NCI-H510A (cell line): ENCODE data around the gene CYP2U1.

Experiments
- DNase-seq: peaks from one replicate; lab custom pipeline; 2025; lab: John Stamatoyannopoulos, UW

CYP2U1 gene

DNA sequence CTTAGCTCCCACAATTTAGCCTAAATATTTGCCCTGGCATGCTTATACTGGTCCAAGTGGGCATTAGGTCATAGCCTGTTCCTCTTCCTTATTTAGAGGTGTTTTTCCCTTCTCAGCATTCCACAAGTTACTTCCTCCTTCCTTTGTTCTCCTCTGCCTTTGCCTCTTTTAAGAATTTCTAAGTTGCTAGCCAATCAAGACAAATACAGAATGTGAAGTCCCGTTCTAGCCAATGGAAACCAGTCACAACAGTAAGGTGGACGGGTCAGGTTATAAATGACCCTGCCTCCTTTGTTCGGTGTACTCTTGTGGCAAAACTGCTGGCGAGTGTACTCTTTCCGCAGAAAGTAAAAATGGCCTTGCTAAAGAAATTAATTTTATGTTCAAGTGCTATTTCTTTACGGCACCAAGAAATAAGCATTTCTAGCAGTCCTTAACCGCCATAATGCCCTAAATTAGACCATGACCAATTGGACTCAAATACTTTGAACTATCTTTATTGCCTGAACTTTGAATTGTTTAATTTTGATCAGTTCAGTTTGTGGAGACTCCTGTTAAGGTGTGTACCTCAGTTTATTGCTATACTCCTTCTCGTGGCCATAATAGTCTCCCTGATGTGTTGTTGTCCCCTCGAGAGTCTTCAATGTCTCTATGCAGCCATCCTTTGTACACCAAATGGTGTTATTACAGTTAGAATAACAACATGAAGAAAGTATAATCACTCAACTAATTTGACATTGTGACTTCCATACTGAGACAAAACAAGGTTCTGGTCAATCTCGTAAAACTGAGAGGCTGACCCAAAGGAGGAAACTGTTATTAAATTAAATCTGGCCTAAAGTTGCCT is 56.8 kb downstream of the CYP2U1 start:
- no peak for DNase-seq

DNA sequence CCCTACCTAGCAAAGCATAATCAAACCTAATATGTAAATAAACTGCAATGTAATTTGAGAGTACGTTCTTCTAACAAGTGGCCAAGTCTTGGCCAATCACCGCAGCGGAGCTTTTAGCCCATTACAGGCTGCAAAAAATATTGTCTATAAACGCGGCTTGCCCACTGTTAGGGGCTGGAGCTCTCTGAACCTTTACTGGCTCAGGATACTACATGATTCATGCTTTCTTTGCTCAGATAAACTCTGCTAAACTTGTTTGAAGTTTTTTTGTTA is 57.4 kb downstream of the CYP2U1 start:
- DNase-seq, result no peak

DNA sequence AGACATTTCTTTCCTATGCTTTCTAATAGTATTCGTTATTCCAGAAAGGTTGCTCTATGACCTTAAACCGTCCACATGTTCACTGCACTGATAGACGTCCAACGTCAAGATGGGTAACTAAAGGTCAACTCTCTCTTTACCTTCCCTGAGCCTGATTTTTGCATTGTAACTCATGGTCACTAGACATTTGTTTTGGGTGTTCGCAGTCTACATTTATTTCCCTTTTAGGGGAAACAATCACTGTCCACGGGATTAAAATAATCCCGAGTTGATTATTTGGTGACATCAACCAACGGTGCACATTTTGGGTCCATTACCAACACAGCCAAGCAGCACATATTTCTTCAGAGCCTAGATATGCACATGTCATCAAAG is 57.8 kb downstream of the CYP2U1 start:
- no peak for DNase-seq

DNA sequence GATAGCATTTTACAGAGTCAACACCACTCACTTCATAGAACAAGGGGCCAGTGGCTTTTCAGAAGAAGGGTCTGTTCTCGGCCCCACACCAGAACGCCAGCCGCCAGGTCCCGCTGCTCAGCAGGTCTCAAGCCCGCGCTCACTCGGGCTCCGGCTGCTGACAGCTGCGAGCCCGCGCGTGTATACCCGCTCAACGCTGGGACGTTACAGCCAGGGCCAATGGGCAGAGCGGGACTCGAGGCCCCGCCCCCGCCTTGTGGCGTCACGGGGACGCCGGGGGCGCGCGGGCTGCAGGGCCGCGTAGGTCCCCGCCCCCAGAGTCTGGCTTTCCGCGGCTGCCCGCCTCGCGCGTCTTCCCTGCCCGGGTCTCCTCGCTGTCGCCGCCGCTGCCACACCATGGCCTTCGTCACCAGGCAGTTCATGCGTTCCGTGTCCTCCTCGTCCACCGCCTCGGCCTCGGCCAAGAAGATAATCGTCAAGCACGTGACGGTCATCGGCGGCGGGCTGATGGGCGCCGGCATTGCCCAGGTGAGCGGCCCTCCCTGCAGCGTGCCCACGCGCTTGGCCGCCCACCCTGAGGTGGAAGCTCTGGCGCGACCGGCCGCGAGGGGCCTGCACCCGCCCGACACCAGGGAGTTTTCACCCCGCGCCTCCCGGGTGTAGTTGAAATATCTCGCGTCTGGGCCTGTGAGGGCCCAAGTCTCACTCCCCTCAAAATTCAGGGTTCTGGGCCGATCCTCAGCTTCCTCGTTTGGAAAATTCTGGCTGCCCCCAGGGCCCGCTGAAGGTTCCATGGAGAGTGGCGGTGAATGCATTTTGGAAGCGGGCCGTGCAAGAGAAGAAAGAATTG is 58.4 kb downstream of the CYP2U1 start, which contains the start of gene HADH:
Gene HADH, plus strand, starts transcription at position 353 of the 850 bp plus-strand sequence. Its CDS starts 44 bp downstream, at position 397.
- DNase-seq, result peak; percentile 70

DNA sequence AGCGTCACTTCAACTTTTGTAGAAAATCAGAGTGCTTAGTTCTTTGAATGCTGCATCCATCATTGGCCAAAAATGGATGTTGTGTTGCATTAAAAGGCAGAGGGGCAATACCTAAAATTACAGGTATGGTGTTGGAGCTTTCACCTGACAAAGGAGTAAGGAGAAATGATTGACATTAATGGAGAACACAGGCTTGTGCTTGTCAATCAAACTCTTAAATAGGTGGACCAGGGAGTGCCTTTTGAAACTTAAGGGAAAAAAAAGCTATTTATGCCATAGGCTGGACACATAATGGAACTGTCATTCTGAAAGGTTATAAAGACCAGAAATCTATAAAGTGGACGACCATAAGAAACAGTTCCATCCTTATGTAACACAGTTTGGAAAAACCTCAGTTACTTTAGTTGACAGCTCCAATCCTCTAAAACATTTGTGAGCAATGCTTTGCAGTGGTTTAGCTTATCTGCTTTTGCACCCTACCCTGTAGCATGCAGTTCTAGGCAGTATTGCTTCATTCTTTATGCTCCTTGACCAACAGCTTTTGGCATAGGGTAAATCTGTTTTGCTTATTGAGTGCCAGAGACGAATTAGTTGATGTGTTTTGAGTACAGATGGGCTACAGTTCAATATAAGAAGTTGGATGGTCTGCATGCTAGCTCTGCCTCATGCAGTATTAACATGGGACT is 60.7 kb downstream of the CYP2U1 start:
- DNase-seq, result no peak

DNA sequence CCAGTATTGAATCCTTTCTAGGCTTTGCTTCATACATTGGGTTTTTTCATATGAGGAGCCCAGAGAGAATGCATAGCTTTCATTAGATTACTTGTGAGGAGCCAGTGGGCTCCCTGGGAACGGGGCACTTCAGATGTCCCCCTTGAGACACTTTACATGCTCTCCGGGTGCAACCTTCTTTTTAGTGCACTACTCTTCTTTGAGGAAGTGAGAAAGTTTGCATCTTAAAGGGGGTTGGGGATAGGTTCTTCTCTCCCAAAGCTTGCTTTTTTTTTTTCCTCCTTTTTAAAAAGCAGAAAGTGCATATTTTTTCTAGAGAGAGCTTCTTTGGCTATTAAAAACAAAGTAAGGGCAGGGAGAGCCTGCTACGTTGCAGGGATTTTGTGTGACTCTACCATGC is 62.6 kb downstream of the CYP2U1 start:
- no peak for DNase-seq

DNA sequence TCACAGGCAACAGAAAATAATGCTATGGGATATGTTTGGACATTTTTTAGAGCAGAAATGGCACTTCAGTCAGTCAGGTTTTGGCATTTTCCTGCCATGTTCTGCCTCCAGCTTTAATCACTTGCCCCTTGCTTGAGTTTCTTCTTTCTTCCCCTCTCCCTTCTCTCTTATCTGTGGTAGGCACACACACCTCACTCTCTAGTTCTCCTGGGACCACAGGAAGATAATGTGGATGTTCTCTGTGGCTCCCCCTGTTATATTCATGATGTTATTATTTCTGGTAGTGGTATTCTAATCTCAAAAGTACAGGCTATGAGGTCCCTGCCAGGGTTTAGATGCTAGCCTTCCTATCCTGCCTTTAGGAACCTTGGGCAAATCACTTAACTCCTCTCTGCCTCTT is 63.5 kb downstream of the CYP2U1 start:
- DNase-seq, result no peak

DNA sequence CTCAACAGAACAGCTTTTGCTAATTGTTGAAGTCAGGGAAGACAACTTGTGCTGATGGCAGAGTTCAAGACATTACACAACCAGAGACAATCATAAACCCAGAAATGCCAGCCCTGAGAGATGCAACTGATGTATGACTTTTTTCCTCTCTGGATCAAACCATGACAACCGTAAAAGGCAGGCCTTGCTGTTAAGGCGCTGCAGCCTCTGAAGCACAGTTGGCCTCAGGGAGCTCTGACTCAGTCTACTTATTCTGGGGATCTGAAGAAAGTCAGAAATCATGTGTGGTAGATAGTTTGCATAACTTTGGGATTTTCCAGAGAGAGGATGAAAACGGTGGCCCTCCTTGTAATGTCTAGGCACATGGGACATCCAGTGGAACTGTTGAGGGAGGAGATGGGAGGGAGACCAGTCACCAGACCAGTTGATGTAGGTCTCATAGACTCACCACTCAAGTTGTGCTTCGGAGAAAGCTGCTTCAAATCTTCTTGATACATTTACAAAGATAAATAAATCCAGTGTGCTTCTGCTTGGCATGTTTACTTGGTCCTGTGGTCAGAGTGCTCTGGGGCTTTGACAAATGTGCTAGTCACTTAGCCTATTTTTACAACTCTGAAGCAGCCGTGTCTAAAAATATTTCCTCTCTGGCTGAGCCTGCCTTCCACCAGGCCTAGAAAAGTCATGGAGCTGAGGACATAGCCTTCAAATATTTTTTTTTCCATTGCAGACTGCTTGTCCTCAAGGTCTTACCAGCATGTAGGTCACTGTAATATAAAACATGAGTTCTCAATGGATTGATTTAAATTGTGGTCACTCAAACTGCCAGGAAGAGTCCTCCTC is 65.8 kb downstream of the CYP2U1 start:
- DNase-seq, result no peak

DNA sequence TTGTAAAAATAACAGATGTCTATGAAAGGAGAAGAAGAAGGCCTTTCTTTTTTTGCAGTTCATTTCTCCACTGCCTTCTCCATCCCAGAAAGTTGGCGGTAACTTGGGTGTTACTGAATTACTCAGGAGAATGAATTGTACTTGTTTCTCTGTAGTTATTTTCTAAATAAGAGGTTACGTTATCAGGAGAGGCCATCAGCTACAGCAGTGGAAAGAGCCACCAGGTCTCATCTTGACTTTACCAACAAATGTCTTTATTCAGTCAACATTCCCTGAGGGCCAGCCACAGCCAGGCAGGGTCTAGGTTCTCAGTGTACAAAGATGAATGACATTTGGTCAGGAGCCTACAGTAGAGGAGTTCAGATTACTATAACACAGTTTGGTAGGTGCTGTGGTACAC is 66.4 kb downstream of the CYP2U1 start:
- no peak for DNase-seq

DNA sequence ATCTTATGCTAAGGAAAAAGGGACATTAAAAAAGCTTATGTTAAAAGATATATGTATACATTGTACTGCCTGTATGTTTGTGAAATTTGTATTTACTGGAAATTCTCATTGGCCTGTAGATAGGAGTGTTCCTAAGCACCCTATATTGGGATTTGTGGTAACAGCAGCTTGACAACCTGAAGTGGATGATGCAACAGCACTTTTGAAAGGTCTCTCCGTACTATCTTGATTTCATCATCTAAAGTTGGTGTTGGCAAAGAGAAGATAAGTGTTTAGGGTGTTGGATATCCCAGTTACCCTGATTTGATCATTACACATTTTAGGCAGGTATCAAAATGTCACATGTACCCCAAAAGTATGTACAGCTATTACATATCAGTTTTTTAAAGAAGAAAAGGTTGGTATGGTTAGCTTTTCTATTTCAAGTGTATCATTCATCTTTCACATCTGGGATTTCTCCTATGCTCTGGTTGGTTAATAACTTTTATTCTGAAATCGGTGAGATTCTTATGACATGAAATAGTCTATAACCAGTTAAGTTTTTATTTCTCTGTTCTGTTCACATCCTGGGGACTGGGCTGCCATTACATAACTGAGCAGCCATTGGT is 68.7 kb downstream of the CYP2U1 start:
- no peak for DNase-seq

DNA sequence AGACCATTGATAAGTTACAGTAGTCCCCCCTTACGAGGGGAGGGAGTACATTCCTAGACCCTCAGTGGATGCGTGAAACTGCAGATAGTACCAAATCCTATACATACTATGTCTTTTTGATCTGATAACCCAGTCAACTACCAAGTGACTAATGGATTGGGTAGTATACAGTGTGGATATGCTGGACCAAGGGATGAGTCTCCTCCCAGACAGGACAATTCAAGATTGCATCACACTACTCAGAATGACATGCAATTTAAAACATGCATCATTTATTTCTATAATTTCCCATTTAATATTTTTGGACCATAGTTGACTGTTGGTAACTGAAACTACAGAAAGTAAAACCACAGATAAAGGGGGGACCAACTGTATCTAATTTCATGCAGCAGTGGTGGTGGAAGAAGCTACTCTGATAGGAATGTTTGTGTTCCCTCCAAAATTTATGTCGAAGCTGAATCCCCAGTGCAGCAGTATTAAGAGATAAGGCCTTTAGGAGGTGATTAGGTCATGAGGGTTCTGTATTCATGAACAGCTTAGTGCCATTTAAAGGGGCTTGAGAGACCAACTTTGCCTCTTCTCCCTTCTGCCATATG is 70.3 kb downstream of the CYP2U1 start:
- DNase-seq, result no peak
